Stimulated activated naive CD4-positive, alpha-beta T cell treated with Interleukin-2 at 50 U/mL for 16 hours (primary cell): ENCODE results near the gene CRTAC1.

Experiments used
- DNase-seq: peaks from one replicate; lab custom pipeline; 2025; lab: John Stamatoyannopoulos, UW

Gene CRTAC1

GRCh38 chr10:98029149-98030092 lies 1.0 kb downstream of the CRTAC1 start:
- DNase-seq = no peak

DNA sequence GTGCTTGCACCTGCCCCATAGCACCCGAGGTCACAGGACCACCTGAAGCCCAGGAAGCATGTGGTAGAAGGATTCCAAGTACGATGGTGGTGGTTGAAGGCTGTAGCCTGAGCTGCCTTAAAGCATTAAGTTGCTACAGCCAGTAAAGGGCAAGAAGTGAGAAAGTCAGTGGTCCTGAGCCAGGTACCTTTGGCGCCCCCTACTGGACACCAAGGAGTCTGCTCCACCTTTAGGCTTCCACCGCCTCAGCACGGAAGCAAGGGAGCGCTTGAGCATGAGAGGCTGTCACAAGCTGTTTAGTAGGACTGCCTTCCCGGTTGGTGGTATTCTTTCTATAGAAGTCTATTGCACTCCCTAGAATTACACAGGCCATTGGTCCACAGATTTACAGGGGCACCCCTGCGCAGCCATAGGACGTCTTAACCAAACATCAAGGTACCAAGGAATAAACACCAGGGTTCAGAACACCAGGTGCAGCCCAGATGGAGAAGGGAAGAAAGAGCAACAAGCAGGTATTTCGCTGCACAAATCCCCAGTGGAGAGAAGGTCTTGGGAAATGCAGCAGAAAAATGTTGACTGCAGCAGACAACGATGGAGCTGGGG lies 2.2 kb downstream of the CRTAC1 start:
- peak; percentile 39 for DNase-seq

- no peak for DNase-seq
These were observed 7.4 kb downstream of the CRTAC1 start for GRCh38 chr10:98023024-98023423.

GRCh38 chr10:98020784-98021183 lies 9.6 kb downstream of the CRTAC1 start:
- DNase-seq = no peak

DNA sequence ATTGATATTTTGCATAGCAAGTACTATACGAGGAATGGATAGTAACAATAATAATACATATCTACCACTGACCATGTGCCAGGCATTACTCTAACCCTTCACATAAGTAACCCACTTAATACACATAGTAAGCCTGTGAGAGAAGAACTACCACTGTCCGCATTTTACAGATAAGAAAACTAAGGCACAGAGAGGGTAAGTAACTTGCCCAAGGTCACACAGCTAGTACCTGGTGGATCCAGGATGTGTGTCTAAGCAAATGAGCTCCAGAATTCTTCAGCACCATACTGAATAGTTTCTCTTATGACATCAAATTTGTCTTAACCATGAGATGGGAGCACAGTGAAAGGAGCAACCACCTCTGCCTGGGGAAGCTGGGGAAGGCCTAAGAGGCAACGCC lies 10.2 kb downstream of the CRTAC1 start:
- no peak for DNase-seq

GRCh38 chr10:98019784-98020183 lies 10.6 kb downstream of the CRTAC1 start:
- no peak for DNase-seq

GRCh38 chr10:98016772-98017475 lies 13.5 kb downstream of the CRTAC1 start:
- no peak for DNase-seq

DNA sequence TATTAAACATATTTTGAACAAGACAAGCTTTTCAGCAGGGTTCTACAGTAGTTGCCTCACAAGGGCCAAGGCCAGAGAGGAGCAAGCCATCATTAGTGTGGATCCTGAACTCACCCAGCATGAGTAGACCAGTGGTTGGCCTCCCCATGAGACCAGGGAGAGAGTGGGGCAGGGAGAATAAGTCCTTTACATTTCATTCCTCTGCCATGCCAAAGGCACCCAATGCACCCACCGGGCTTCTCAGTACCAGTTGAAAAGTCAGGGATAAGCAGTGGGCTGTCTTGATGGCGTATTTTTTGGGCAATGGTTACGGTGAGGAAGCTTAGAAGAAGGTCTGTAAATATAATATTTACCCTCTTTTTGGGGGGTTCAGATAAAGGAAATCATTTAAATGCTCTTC lies 16.6 kb downstream of the CRTAC1 start:
- DNase-seq = no peak

DNA sequence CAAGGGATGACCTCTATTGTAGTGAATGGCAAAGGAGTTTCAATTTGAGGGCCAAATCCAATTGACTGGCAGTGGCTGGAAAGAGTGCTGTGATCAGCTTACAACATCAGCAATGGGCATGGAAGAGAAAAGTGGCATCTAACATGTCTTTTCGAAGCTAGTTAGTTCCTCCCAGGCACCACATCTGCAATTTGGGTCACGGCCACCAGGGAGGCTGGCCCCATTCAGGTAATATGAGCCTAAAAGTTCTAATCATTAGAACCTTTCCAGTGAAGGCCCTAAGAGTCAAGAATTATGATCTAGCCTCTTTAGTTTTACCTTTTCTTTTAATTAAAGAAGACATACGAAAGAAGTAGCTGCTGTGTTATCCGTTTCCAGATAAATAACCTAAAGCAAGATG lies 17.3 kb downstream of the CRTAC1 start:
- DNase-seq = no peak

DNA sequence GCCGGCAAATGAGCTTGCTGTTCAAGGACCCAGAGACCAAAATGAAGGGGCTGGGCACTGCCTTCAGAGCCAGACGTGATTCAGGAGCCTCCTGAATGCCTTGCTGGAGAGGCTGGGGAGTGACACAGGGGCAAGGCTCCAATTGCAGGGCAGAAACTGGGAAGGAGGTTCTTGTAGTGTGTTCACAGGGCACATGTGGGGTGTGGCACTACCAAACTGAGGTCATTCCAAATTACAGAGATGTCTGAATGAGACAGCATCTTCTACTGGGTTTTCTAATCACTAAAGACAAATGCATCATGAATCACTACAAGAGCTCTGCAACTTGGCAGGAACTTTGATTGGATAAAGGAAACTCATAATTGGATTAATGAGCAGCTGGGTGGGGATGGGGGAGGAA lies 17.8 kb downstream of the CRTAC1 start:
- no peak for DNase-seq

- no peak for DNase-seq
These were observed 19.3 kb downstream of the CRTAC1 start for GRCh38 chr10:98010939-98011685.

DNA sequence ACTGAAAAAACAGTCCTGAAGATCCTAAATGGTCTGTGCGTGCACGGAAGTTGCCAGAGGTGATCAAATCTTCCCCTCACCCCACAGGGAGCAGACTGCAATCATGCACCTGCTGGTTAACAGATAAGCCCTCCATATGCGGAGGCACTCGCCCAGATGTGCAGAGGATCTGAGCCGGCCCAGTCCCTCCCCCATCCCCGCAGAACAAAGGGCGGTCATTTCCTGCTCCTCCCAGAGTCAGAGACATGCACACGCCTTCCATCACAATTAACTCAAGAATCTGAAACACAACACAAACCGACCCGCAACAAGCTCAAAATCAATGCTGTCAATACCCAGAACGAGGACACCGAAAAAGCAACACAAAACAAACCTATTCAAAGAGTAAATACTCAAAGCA lies 24.2 kb downstream of the CRTAC1 start:
- DNase-seq = no peak

GRCh38 chr10:98001736-98002135 lies 28.7 kb downstream of the CRTAC1 start:
- no peak for DNase-seq

- DNase-seq = no peak
These were observed 30.1 kb downstream of the CRTAC1 start for GRCh38 chr10:98000346-98000745.

- no peak for DNase-seq
These were observed 30.5 kb downstream of the CRTAC1 start for GRCh38 chr10:97999923-98000248.

- DNase-seq = no peak
These were observed 31.1 kb downstream of the CRTAC1 start for GRCh38 chr10:97999066-97999922.

- DNase-seq = no peak
These were observed 38.5 kb downstream of the CRTAC1 start for GRCh38 chr10:97991871-97992270.

- DNase-seq = no peak
These were observed 48.6 kb downstream of the CRTAC1 start for GRCh38 chr10:97981816-97982215.

GRCh38 chr10:97977673-97978072 lies 52.7 kb downstream of the CRTAC1 start:
- no peak for DNase-seq

GRCh38 chr10:97975598-97975997 lies 54.8 kb downstream of the CRTAC1 start:
- no peak for DNase-seq
